Heart left ventricle (tissue), 13 donors: ENCODE results near the gene QPCTL.

Source experiments
- CTCF ChIP-seq, 12 donors: fragments of 200-600 bp; sonication (generic) in 4 of 12; IDR thresholded peaks; one replicate each; pipeline versions ENCODE4 v1.5.0 to v1.8.0; 2018 to 2022; ENCODE audit warnings: antibody characterized with exemption in 12 of 12, mild to moderate bottlenecking in 5 of 12
- POLR2A ChIP-seq, 2 donors: fragments of 450-650 bp; IDR thresholded peaks; one replicate each; pipeline ENCODE4 v1.6.1; 2017; ENCODE audit warnings: antibody characterized with exemption in 2 of 2, mild to moderate bottlenecking in 2 of 2, moderate library complexity in 2 of 2
- donor health status: ischemic (EF 13 %, LVEDD 7.1; RV severe dilation, severe dysfunction).
- donor health status: DM: no; HTN: yes; CAD: no.
- donor health status: DM: no; HTN: no; CAD: no.
- donor health status: ischemic (EF 25% LVEDD 6.9; RV normal size, moderate dysfunction).
- donor health status: ischemic (EF 25% LVEDD 5.7; RV mildly dilated, moderate dysfunction).
- donor health status: ischemic (EF 35%, LVEDD 5.7; RV mildly dilated, moderate dysfunction).
- donor health status: nonischemic (EF 11% LVEDD 7.7; RV severe dilation, severe dysfunction).
- donor health status: DM: yes; HTN: yes; CAD: no.
- donor health status: PGD.
- donor health status: ischemic (EF 29% LVEDD 5.4; RV normal size, mild dysfunction).
- donor health status: nonischemic (EF 23%, LVEDD 6.1; RV moderate dilation, normal function).

DNA sequence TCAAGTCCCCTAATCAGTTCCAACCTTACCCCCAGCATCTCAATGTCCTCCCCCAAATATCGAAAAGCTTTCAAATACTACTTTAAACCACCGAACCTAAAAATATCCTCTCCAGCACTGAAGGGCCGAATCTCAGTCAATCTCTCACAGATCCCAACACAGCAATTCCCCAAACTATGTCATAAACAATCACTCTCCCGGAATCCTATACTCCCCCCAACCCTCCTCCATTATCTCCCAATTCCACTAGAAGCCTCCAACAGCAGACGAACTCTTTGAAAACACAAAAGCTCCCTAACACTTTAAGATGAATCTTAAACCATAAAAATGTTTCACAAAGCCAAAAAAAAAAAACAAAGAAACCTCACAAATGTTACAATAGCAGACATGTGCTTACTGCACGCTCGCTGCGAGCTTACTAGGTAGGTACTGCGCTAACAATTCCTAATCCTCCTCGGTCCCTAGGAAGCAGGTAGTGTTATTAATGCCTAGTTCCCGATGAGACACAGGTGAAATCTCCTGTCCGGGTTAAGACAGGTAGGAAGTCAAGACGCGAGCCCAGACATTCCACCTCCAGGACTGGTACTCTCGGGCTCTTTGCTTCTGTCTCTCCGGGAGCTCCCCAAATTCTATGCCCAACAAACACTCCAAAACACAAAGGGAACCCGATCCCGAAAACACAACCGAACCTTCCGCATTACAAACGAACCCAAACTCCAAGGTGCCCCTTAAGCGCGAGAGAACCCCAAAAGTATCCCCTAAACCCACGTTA lies 24.1 kb downstream of the QPCTL start:
- TF ChIP-seq CTCF (IDR thresholded peaks at IDR 0.05) (no peak), POLR2A (IDR thresholded peaks at IDR 0.05) (no peak)
